GM21381 (cell line): ENCODE measurements around the gene CEACAM5.

ENCODE experiments used
- ATAC-seq: cut with Tn5 transposase; IDR thresholded peaks from one replicate; pipeline ENCODE4 v1.9.1; 2021; ENCODE audit warnings: mild to moderate bottlenecking, moderate library complexity; ENCODE audit not compliant: unreplicated experiment

CEACAM5 gene

DNA sequence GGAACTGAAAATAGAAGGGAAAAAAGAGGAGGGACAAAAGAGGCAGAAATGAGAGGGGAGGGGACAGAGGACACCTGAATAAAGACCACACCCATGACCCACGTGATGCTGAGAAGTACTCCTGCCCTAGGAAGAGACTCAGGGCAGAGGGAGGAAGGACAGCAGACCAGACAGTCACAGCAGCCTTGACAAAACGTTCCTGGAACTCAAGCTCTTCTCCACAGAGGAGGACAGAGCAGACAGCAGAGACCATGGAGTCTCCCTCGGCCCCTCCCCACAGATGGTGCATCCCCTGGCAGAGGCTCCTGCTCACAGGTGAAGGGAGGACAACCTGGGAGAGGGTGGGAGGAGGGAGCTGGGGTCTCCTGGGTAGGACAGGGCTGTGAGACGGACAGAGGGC, at the start of gene CEACAM5:
Gene CEACAM5, plus strand, starts transcription at position 146 of the 400 bp plus-strand sequence. Its CDS starts 106 bp downstream, at position 252.
- ATAC-seq = no peak

DNA sequence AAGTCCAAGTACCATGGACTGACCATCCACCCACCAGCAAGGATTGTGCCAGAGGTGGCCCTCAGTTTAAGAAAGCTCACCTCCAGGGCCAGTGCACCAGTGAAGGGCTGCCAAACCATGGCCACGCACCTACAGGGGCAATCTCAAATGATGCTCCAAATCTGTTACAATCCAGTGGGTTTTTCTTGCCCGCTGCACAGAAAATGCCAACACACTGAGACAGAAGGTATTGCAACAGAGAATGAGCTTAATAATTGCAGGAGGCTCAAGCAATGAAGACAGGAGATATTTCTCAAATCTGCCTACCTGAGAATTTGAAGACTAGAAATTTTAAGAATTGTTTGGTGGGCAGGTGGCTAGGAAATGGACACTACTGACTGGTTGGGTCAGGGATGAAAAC, 42.4 kb upstream of the CEACAM5 start:
- no peak for ATAC-seq

DNA sequence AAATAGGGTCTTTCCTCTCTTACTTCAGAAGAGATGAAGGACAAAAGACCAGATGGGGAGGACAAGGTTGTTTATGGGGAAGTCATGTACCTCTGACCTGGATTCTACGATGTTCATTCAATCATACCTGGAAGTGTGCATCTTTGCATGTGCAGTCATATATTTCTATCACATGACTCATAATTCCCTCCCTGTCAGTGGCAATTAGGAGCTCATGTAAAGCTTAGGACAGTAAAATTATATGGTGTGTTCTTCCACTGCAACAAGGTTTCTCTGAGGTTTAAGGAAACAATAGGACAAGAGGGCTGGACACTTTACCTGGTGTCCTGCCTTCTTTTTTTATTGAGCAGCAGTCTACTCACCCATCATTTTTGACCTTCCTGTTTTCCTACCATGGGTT, 40.1 kb upstream of the CEACAM5 start:
- ATAC-seq = no peak

DNA sequence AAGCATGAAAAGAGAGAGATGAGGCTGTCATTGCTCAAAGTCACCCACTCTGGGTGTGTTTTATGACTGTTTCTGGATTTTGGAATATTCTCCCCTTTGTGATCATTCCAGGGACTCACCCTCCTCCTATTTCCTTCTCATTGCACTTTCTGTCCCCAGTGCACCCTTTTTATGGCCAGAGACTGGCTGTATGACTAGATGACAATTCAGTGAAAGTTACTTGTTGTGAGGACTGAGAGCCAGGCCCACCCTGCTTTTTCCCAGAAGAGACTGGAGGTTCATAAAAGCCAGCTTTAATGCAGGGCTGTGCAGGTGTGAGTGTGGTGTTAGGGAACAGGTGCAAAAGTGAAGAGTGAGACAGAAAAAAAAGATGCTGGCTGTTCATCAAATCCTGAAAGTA, 37.7 kb upstream of the CEACAM5 start:
- ATAC-seq = no peak

DNA sequence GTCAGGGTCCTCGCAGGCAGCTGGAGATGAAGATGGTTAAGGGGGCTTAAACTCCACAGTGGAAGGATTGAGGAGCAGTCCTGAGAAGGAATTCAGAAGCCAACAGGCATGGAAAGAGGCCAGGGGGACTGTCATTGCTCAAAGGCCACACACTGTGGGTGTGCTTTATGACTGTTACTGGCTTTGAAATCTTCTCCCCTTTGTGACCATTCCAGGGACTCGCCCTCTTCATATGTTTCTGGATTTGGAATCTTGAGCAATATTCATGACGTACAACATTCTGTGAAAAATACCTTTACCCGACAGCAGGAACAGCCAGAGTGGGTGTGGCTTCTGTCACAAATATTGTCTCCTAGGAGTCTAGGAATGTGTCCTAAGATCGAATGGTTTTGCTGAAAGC, 36.9 kb upstream of the CEACAM5 start:
- ATAC-seq = no peak

DNA sequence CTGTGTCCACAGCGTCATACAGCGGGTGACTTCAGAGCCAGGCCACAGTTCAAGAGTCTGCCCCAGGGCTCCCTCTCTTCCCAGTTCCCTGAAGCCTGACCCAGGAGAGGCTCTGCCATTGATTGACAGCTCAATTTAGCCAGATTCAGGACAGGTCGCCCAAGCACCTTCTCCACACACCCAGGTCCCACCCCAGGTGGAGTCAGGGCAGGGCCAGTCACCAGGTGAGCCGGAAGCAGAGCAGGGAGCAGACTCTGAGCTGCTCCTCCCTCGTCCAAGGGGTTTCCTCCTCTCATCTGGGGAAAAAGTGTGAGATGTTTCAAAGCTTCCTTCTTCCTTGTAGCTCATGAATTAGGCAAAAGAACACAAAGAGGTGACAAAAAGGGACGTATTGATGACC, 26.0 kb upstream of the CEACAM5 start:
- no peak for ATAC-seq

DNA sequence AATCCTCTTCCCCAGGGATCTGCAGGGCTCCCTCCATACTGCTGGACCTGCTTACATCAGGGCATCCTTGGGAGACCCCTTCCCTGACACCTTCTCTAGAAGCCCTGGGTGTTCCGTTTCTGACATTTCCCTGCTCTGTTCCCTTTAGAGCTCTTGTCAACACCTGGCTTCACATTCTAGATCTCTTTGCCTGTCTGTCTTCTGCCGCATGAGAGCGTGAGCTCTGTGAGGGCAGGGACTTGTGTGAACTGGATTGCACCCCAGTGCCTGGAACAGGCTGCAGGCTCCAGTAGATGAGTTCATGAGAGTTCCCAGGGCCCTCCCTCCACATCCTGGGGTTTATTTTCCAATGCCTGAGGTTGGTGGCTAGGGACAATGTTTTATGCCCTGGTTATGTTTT, 21.0 kb upstream of the CEACAM5 start:
- ATAC-seq = no peak

DNA sequence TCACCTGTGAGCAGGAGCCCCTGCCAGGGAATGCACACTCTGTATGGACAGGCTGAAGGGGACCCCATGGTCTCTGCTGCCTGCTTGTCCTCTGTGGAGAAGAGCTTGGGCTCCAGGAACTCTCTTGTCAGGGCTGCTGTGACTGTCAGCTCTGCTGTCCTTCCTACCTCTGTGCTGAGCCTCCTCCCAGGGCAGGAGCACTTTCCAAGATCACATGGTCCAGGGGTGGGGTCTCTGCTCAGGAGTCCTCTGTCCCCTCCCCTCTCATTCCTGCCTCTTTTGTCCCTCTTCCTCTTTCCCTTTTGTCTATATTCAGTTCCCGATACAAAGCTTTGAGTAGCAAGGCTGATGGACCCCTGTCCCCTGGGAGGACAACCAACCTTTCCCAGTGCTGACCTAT, 20.3 kb upstream of the CEACAM5 start, which contains the start of gene CEACAM7:
Gene CEACAM7, minus strand, starts transcription at position 173 of the 400 bp plus-strand sequence. Its CDS starts 105 bp downstream, at position 68.
- ATAC-seq = no peak

DNA sequence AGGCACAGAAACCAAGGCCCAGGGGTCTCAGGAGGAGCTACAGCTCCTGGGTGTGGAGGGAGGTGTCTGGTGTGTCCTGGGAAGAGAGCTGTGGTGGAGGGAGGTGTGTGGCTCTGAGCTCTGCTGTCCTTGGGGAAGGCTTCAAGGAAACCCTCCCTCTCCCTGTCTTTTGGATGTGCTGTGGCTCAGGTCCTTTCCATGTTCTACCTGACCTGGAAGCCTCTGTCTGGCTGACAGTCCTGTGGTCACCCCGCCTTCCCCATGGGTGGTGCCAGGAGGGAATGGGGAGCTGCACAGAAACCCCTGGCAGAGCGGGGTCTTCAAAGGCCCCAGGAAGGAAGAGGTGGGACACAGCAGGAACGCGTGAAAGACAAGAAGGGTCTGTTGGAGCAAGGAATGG, 19.7 kb upstream of the CEACAM5 start:
- ATAC-seq = no peak

DNA sequence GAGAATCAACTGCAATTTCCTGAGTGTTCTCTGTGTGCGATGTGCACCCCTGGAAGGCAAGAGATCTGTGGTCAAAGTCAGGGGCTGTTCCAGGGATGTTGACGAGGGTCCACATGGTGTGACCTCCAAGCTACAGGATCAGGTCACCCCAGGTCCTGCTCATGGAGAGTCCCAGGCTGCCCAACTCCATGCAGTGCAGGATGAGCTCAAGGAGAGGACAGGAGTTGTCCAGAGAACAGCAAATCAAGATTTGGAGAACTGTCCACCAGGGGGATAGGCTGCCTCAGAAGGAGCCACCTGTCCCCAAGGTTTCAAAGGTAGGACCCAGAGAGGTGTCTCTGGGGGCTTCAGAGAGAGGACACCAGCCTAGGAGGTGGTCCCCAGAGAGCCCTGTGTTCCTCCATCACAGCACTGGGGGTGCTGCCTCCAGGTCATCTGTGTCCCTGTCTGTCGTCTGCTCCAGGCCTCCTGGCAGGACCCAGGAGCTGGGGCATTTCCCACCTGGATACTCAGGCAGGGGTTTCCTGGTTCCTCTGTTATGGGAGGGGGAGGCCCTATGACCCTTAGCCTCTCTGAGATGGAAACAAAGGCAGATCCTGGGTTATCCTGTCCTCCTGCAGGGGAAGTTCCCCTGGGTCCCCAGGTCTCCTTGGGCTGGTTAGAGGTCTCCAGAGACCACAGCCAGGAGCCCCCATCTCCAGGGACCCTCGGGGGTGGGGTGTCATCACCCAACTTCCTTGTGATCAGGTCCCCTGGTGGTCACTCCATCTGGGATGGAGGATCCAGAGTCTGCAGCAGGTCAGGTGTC, 18.2 kb upstream of the CEACAM5 start:
- no peak for ATAC-seq

DNA sequence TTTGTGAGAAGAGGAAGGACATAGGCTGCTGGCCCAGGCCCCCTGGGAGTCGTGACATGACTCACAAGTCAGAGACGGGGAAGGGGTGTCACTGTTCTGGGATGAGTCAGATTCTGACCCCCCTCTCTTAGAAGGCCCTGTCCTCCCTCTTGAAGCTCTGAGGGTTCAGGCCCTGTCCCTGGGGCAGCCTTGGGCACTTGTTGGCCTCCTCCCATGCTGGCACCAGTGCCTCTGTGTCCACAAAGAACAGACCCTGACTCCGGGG, 17.7 kb upstream of the CEACAM5 start:
- no peak for ATAC-seq

DNA sequence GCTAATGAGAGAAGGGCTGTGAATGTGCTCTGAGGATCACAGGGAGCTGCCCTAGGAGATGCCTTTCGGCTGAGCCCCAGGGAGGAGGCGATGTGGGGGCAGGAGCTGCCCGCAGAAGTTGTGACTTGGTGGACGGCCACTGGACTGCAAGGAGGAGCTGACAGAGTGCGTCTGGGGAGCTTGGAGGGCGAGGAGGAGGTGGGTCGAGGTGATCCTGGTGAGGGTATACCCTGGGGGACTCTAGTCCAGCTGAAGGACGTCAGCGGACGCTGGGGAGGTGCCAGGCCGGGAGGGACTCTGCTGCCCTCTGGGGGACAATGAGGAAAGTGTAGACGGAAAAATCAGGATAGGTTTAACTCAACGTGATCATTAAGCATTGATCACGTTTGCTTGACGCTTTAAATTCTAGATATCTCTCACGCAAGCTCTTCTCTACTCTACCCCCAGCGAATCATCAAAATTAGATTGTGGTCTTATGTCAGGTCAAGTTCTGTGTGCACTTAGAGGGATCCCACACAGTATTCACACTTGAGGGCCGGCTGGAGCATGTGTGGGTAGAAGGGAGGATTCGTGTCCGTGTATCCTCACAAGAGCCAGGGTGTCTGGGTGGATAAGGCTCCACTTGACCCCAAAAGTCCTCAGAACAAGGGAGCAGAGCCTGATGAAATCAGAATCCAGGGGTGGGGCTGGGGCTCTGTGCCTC, 17.0 kb upstream of the CEACAM5 start:
- ATAC-seq = no peak

DNA sequence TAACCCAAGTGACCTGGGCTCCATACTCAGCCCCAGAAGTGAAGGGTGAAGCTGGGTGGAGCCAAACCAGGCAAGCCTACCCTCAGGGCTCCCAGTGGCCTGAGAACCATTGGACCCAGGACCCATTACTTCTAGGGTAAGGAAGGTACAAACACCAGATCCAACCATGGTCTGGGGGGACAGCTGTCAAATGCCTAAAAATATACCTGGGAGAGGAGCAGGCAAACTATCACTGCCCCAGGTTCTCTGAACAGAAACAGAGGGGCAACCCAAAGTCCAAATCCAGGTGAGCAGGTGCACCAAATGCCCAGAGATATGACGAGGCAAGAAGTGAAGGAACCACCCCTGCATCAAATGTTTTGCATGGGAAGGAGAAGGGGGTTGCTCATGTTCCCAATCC, 14.2 kb upstream of the CEACAM5 start:
- ATAC-seq = no peak

DNA sequence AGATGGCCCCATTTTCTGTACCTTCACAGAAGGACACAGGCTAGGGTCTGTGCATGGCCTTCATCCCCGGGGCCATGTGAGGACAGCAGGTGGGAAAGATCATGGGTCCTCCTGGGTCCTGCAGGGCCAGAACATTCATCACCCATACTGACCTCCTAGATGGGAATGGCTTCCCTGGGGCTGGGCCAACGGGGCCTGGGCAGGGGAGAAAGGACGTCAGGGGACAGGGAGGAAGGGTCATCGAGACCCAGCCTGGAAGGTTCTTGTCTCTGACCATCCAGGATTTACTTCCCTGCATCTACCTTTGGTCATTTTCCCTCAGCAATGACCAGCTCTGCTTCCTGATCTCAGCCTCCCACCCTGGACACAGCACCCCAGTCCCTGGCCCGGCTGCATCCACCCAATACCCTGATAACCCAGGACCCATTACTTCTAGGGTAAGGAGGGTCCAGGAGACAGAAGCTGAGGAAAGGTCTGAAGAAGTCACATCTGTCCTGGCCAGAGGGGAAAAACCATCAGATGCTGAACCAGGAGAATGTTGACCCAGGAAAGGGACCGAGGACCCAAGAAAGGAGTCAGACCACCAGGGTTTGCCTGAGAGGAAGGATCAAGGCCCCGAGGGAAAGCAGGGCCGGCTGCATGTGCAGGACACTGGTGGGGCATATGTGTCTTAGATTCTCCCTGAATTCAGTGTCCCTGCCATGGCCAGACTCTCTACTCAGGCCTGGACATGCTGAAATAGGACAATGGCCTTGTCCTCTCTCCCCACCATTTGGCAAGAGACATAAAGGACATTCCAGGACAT, 13.4 kb upstream of the CEACAM5 start:
- no peak for ATAC-seq

DNA sequence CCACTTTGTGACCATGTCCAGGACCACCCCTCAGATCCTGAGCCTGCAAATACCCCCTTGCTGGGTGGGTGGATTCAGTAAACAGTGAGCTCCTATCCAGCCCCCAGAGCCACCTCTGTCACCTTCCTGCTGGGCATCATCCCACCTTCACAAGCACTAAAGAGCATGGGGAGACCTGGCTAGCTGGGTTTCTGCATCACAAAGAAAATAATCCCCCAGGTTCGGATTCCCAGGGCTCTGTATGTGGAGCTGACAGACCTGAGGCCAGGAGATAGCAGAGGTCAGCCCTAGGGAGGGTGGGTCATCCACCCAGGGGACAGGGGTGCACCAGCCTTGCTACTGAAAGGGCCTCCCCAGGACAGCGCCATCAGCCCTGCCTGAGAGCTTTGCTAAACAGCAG, 12.7 kb upstream of the CEACAM5 start:
- no peak for ATAC-seq

DNA sequence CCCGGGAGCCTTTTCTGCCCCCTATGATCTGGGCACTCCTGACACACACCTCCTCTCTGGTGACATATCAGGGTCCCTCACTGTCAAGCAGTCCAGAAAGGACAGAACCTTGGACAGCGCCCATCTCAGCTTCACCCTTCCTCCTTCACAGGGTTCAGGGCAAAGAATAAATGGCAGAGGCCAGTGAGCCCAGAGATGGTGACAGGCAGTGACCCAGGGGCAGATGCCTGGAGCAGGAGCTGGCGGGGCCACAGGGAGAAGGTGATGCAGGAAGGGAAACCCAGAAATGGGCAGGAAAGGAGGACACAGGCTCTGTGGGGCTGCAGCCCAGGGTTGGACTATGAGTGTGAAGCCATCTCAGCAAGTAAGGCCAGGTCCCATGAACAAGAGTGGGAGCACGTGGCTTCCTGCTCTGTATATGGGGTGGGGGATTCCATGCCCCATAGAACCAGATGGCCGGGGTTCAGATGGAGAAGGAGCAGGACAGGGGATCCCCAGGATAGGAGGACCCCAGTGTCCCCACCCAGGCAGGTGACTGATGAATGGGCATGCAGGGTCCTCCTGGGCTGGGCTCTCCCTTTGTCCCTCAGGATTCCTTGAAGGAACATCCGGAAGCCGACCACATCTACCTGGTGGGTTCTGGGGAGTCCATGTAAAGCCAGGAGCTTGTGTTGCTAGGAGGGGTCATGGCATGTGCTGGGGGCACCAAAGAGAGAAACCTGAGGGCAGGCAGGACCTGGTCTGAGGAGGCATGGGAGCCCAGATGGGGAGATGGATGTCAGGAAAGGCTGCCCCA, 11.8 kb upstream of the CEACAM5 start:
- ATAC-seq = no peak

DNA sequence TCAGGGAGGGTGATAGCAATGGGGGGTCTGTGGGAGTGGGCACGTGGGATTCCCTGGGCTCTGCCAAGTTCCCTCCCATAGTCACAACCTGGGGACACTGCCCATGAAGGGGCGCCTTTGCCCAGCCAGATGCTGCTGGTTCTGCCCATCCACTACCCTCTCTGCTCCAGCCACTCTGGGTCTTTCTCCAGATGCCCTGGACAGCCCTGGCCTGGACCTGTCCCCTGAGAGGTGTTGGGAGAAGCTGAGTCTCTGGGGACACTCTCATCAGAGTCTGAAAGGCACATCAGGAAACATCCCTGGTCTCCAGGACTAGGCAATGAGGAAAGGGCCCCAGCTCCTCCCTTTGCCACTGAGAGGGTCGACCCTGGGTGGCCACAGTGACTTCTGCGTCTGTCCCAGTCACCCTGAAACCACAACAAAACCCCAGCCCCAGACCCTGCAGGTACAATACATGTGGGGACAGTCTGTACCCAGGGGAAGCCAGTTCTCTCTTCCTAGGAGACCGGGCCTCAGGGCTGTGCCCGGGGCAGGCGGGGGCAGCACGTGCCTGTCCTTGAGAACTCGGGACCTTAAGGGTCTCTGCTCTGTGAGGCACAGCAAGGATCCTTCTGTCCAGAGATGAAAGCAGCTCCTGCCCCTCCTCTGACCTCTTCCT, 11.1 kb upstream of the CEACAM5 start:
- ATAC-seq = no peak

DNA sequence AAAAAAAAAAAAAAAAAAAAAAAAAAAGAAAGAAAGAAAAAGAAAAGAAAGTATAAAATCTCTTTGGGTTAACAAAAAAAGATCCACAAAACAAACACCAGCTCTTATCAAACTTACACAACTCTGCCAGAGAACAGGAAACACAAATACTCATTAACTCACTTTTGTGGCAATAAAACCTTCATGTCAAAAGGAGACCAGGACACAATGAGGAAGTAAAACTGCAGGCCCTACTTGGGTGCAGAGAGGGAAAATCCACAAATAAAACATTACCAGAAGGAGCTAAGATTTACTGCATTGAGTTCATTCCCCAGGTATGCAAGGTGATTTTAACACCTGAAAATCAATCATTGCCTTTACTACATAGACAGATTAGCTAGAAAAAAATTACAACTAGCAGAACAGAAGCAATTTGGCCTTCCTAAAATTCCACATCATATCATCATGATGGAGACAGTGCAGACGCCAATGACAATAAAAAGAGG, 9.6 kb upstream of the CEACAM5 start:
- no peak for ATAC-seq

DNA sequence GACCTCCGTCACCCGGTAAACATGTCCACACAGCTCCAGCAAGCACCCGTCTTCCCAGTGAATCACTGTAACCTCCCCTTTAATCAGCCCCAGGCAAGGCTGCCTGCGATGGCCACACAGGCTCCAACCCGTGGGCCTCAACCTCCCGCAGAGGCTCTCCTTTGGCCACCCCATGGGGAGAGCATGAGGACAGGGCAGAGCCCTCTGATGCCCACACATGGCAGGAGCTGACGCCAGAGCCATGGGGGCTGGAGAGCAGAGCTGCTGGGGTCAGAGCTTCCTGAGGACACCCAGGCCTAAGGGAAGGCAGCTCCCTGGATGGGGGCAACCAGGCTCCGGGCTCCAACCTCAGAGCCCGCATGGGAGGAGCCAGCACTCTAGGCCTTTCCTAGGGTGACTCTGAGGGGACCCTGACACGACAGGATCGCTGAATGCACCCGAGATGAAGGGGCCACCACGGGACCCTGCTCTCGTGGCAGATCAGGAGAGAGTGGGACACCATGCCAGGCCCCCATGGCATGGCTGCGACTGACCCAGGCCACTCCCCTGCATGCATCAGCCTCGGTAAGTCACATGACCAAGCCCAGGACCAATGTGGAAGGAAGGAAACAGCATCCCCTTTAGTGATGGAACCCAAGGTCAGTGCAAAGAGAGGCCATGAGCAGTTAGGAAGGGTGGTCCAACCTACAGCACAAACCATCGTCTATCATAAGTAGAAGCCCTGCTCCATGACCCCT, 9.0 kb upstream of the CEACAM5 start:
- ATAC-seq = no peak

DNA sequence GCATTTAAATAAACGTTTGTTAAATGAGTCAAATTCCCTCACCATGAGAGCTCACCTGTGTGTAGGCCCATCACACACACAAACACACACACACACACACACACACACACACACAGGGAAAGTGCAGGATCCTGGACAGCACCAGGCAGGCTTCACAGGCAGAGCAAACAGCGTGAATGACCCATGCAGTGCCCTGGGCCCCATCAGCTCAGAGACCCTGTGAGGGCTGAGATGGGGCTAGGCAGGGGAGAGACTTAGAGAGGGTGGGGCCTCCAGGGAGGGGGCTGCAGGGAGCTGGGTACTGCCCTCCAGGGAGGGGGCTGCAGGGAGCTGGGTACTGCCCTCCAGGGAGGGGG, 8.5 kb upstream of the CEACAM5 start:
- no peak for ATAC-seq
